Sigmoid colon (tissue), 4 donors: Measurements from ENCODE around the gene ZNF48.

ENCODE experiments used
- EP300 ChIP-seq, 4 donors: sonication (generic); formaldehyde crosslinking; IDR thresholded peaks; one replicate each; pipeline ENCODE4 v1.6.1; 2017; ENCODE audit warnings: antibody characterized with exemption in 4 of 4
- POLR2AphosphoS5 ChIP-seq, 4 donors: sonication (generic); formaldehyde crosslinking; IDR thresholded peaks; one replicate each; pipeline ENCODE4 v1.6.1; 2017; ENCODE audit warnings: antibody characterized with exemption in 4 of 4
- TF ChIP-seq, protein P1 (sequence below), 4 experiments: fragments of 450-650 bp in 3 of 4; fragments of 200-600 bp in 1 of 4; IDR thresholded peaks; one replicate each; pipeline ENCODE4 v1.5.1; 2016 to 2019; ENCODE audit warnings: antibody characterized with exemption in 4 of 4, mild to moderate bottlenecking in 3 of 4, moderate library complexity in 2 of 4

DNA sequence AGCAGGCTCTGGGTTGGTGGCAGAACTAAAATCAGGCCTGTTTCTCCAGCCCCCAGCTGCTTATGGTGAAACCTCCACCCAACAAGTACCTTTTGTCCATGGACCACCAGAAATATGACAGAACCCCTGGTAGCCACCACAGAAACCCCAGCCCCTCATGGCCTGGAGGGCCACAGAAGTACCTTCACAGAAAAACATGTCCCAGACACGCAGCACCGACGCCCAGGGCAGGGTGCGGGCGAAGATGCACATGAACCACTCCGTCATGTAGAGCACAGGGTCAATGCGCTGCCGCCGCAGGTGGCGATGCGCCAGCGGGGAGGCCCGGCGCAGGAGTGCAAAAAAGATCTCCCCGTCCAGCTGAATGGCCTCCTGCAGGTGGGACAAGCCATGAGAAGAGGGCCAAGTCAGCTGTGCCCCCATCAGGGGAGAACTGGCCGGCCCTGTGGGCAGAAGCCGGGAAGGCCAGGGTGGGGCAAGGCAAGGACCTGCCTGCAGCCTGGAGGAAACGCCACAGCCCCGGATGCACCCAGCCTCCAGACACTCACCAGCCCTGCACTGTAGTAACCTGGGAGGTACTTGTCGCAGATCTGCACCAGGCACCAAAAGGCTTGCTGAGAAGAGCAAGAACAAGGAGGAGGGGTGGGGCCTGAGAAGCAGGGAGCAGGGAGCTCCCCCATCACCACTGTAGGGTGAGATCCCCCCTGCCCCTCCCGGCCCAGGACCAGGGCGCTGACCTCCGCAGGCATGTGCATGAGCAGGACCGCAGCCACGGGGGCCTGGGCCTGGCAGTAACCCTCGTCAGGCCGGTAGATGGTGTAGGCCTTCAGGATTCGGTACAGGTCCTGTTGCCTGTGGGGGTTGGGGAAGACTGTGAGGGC, 36.0 kb upstream of the ZNF48 start:
- TF ChIP-seq EP300 (IDR thresholded peaks at IDR 0.05) = no peak
- no peak for TF ChIP-seq POLR2AphosphoS5 (IDR thresholded peaks at IDR 0.05)
- TF ChIP-seq, protein P1, sequence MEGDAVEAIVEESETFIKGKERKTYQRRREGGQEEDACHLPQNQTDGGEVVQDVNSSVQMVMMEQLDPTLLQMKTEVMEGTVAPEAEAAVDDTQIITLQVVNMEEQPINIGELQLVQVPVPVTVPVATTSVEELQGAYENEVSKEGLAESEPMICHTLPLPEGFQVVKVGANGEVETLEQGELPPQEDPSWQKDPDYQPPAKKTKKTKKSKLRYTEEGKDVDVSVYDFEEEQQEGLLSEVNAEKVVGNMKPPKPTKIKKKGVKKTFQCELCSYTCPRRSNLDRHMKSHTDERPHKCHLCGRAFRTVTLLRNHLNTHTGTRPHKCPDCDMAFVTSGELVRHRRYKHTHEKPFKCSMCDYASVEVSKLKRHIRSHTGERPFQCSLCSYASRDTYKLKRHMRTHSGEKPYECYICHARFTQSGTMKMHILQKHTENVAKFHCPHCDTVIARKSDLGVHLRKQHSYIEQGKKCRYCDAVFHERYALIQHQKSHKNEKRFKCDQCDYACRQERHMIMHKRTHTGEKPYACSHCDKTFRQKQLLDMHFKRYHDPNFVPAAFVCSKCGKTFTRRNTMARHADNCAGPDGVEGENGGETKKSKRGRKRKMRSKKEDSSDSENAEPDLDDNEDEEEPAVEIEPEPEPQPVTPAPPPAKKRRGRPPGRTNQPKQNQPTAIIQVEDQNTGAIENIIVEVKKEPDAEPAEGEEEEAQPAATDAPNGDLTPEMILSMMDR (IDR thresholded peaks at IDR 0.05) = no peak
